Ishikawa (cell line): Measurements from ENCODE around the gene USH1G.

Source experiments
- CEBPB ChIP-seq: IDR thresholded peaks from 2 replicates; pipeline ENCODE4 v1.6.1; 2012
- CREB1 ChIP-seq: IDR thresholded peaks from 2 replicates; pipeline ENCODE4 v1.6.1; 2012; ENCODE audit warnings: low read depth
- EGR1 ChIP-seq: IDR thresholded peaks from 2 replicates; pipeline ENCODE4 v1.6.1; 2012
- EP300 ChIP-seq: IDR thresholded peaks from 2 replicates; pipeline ENCODE4 v1.6.1; 2012; ENCODE audit warnings: borderline replicate concordance
- MAX ChIP-seq: IDR thresholded peaks from 2 replicates; pipeline ENCODE4 v1.6.1; 2012
- RAD21 ChIP-seq: IDR thresholded peaks from 2 replicates; pipeline ENCODE4 v1.6.1; 2012; ENCODE audit warnings: low read depth
- REST ChIP-seq: IDR thresholded peaks from 2 replicates; pipeline ENCODE4 v1.6.1; 2012; ENCODE audit warnings: low read depth, mild to moderate bottlenecking
- TAF1 ChIP-seq: IDR thresholded peaks from 2 replicates; pipeline ENCODE4 v1.6.1; 2012; ENCODE audit warnings: low read depth, mild to moderate bottlenecking
- TCF12 ChIP-seq: IDR thresholded peaks from 2 replicates; pipeline ENCODE4 v1.6.1; 2012; ENCODE audit warnings: low read depth
- TEAD4 ChIP-seq: IDR thresholded peaks from 2 replicates; pipeline ENCODE4 v1.6.1; 2012
- YY1 ChIP-seq: IDR thresholded peaks from 2 replicates; pipeline ENCODE4 v1.6.1; 2012; ENCODE audit warnings: low read depth
- ZBTB7A ChIP-seq: IDR thresholded peaks from 2 replicates; pipeline ENCODE4 v1.6.1; 2012; ENCODE audit warnings: low read depth

- TF ChIP-seq CEBPB (no peak), YY1 (no peak), RAD21 (no peak), REST (no peak), EP300 (no peak), EGR1 (no peak), TCF12 (no peak), TAF1 (no peak), ZBTB7A (no peak), CREB1 (no peak), TEAD4 (no peak), MAX (no peak)
Measured at GRCh38 chr17:74875155-74875976, 47.7 kb downstream of the USH1G start.
